ENCODE results near the gene SLC48A1. TPM values are rescaled to one million over a fixed set of nuclear protein-coding genes. Genes with fewer than 3 reads are reported as not detected.

Gene SLC48A1
- total RNA-seq, 1 donor from 2014 or later = 13.0 TPM

DNA sequence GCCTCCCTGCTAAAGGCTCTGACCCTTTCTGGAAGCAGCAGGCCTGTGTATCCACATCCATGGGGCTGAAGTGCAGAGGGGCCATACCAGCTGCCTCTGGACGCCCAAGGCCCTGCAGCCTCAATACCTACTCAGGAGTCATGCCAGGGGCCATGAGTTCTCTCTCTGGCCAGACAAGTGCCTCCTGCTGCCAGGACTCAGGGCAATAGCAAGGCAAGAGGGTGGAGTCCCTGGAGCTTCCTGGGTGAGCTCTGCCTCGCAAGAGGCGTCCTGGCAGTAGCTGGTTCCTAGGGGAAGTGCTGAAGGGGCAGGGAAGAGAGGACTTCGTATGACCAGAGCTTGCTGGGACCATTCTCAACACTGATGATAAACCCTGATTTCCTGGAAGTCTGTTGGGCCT, 36.8 kb upstream of the SLC48A1 start:
- Mint-ChIP-seq H3K27ac (ENCODE audit: unreplicated experiment) (no peak overlapping the region), H3K9me3 (no peaks in the 10 kb centered on the region), H3K4me3 (no peak overlapping the region), H3K36me3 (ENCODE audit: low read depth) (no peaks in the 10 kb centered on the region), H3K27me3 (ENCODE audit: low read depth) (no peaks in the 10 kb centered on the region), H3K4me1 (peaks cover 21% of the 10 kb centered on the region)
- DNase-seq (ENCODE audit: low read depth, low spot score) = no peak
- no peak for TF ChIP-seq CTCF (conservative IDR thresholded peaks at IDR 0.05)

DNA sequence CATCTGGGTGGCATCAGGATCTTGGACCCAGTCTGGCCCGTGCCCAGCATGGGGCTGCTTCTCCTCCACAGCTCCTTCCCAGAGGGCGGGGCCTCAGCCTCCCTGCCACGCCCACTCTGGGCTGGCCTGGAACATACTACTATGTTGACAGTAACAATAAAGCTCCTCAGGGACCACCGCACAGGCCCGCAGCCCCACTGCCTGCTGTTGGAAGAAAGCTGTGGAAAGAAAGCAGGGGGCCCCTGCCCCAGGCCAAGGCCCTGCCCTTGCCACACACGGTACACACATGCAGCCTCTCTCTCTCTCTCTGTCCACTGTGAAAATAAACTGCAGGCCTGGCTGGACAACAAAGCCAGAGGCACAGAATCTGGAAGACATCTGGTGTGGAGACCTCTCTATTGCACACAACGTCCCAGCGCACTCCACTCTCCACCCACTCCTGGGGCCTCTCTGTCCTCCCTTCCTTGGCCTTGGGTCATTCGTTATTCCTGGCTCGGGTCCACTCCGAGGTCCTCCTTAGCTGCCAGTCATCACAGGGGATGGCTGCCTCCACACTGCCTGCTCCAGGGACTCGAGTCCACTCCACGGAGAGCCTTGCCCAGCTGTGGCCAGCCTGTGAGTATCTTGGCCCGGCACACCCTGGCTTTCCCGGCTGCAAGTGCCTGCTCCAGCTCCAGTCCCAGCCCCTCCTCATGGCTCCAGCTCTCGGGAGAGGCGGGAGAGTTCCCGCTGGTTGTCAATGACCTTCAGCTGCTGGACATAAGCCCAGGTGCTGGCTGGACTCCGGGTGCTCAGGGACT, 36.0 kb upstream of the SLC48A1 start:
- TF ChIP-seq CTCF (conservative IDR thresholded peaks at IDR 0.05) = no peak
- no peak for DNase-seq (ENCODE audit: low read depth, low spot score)
- no peaks in the 10 kb centered on the region for H3K36me3 Mint-ChIP-seq (ENCODE audit: low read depth)
- no peaks in the 10 kb centered on the region for H3K9me3 Mint-ChIP-seq
- H3K27ac Mint-ChIP-seq (ENCODE audit: unreplicated experiment) = peak overlapping the region; percentile 97
- H3K4me3 Mint-ChIP-seq = no peak overlapping the region
- no peaks in the 10 kb centered on the region for H3K27me3 Mint-ChIP-seq (ENCODE audit: low read depth)
- H3K4me1 Mint-ChIP-seq = peaks cover 21% of the 10 kb centered on the region

DNA sequence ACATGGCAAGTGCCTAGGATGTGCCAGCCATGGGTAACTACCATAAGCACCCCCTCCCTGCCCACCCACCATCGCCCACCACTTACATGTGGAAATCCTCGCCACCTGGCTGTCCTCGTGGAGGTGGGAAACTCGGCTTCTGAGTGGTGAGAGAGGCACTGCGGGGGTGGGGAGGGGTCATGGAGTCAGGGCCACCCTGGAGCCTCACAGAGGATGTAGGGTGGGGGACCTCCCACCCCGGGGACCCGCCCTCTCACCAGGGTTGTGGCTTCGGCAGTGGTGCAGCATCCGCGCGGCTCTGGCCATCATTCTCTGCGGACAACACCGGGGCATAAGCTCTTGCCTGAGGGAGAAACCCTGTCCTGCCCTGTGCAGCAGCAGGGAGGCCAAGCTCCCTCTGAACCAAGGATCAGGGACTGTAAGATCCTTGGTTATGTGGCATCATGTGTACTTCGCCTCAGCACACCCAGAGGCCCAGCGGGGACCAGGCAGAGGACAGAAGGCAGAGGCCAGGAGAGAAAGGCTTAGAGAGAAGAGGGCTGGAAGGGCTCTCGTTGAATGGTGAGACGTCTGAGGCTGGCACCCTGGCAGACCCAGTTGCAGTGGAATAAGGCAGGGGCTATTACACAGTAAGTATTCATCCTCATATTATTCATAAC, 35.0 kb upstream of the SLC48A1 start:
- Mint-ChIP-seq H3K4me3 (no peak overlapping the region), H3K27me3 (ENCODE audit: low read depth) (no peaks in the 10 kb centered on the region), H3K9me3 (no peaks in the 10 kb centered on the region), H3K27ac (ENCODE audit: unreplicated experiment) (no peak overlapping the region), H3K4me1 (peaks cover 21% of the 10 kb centered on the region), H3K36me3 (ENCODE audit: low read depth) (no peaks in the 10 kb centered on the region)
- DNase-seq (ENCODE audit: low read depth, low spot score) = no peak
- no peak for TF ChIP-seq CTCF (conservative IDR thresholded peaks at IDR 0.05)

- TF ChIP-seq CTCF (conservative IDR thresholded peaks at IDR 0.05) = no peak
- H3K36me3 Mint-ChIP-seq (ENCODE audit: low read depth) = no peaks in the 10 kb centered on the region
- H3K27ac Mint-ChIP-seq (ENCODE audit: unreplicated experiment) = no peak overlapping the region
These were observed 33.7 kb upstream of the SLC48A1 start for GRCh38 chr12:47739297-47739696.

GRCh38 chr12:47739979-47740378, 33.1 kb upstream of the SLC48A1 start:
- H3K9me3 Mint-ChIP-seq = no peaks in the 10 kb centered on the region
- no peak overlapping the region for H3K4me3 Mint-ChIP-seq
- peaks cover 11% of the 10 kb centered on the region for H3K27me3 Mint-ChIP-seq (ENCODE audit: low read depth)
- no peak for DNase-seq (ENCODE audit: low read depth, low spot score)
- no peaks in the 10 kb centered on the region for H3K36me3 Mint-ChIP-seq (ENCODE audit: low read depth)
- no peak for TF ChIP-seq CTCF (conservative IDR thresholded peaks at IDR 0.05)
- H3K27ac Mint-ChIP-seq (ENCODE audit: unreplicated experiment) = no peak overlapping the region
- peaks cover 15% of the 10 kb centered on the region for H3K4me1 Mint-ChIP-seq

More at GRCh38 chr12:47739297-47739696, 33.7 kb upstream of the SLC48A1 start:
- peaks cover 17% of the 10 kb centered on the region for H3K4me1 Mint-ChIP-seq
- no peak overlapping the region for H3K4me3 Mint-ChIP-seq
- H3K9me3 Mint-ChIP-seq = no peaks in the 10 kb centered on the region
- H3K27me3 Mint-ChIP-seq (ENCODE audit: low read depth) = peaks cover 7% of the 10 kb centered on the region
- DNase-seq (ENCODE audit: low read depth, low spot score) = no peak
